ENCODE results near the gene RESP18.

DNA sequence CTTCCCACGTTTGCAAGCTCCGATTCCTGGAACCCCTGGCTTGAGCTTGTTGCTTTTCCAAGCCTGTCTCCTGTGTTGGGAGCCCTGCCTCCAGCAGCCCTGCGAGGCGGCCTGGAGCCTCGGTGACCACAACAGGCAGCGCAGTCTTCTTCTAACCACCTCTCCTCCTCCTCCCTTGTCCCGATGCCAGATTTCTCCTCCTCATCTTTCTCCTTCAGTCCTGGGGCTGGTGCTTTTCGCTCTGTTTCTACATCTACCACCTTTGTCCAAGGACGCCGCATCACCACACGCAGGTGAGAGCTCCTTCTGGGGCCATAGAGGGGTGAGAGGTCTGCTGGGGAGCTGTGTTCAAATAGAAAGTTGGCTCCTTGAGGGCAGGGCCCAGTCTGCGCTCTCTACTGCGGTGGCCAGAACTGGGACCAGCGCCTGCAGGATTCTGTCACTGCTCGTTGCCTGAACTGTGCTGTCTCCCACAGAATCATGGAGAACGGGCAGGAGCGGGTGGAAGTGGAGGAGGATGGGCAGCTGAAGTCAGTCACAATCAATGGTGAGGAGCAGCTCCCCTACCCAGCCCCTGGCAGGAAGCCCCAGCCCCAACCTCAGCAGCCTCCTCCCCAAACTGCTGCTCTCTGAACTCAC, 49.5 kb downstream of the RESP18 start:
- TF ChIP-seq POLR2AphosphoS5 (IDR thresholded peaks at IDR 0.05; ENCODE audit: low read depth, low read length) (no peak), TAF1 (IDR thresholded peaks at IDR 0.05; ENCODE audit: borderline replicate concordance, insufficient read depth, low read length) (no peak)
- TF ChIP-seq, protein P1, sequence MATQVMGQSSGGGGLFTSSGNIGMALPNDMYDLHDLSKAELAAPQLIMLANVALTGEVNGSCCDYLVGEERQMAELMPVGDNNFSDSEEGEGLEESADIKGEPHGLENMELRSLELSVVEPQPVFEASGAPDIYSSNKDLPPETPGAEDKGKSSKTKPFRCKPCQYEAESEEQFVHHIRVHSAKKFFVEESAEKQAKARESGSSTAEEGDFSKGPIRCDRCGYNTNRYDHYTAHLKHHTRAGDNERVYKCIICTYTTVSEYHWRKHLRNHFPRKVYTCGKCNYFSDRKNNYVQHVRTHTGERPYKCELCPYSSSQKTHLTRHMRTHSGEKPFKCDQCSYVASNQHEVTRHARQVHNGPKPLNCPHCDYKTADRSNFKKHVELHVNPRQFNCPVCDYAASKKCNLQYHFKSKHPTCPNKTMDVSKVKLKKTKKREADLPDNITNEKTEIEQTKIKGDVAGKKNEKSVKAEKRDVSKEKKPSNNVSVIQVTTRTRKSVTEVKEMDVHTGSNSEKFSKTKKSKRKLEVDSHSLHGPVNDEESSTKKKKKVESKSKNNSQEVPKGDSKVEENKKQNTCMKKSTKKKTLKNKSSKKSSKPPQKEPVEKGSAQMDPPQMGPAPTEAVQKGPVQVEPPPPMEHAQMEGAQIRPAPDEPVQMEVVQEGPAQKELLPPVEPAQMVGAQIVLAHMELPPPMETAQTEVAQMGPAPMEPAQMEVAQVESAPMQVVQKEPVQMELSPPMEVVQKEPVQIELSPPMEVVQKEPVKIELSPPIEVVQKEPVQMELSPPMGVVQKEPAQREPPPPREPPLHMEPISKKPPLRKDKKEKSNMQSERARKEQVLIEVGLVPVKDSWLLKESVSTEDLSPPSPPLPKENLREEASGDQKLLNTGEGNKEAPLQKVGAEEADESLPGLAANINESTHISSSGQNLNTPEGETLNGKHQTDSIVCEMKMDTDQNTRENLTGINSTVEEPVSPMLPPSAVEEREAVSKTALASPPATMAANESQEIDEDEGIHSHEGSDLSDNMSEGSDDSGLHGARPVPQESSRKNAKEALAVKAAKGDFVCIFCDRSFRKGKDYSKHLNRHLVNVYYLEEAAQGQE (IDR thresholded peaks at IDR 0.05; ENCODE audit: insufficient read depth in 1 of 2, low read depth in 2 of 2, low read length in 2 of 2), result no peak
